Measurements from ENCODE around the gene SGMS1. TPM values are rescaled to one million over a fixed set of nuclear protein-coding genes. Genes with fewer than 3 reads are reported as not detected.

The SGMS1 gene
- total RNA-seq, 1 donor from 2014 or later = 50.8 TPM

- no peak for DNase-seq (ENCODE audit: low read depth in 2 of 2)
Measured at GRCh38 chr10:50402466-50402865, 221.3 kb downstream of the SGMS1 start.

- no peak for DNase-seq (ENCODE audit: low read depth in 2 of 2)
Measured at GRCh38 chr10:50400694-50401093, 223.1 kb downstream of the SGMS1 start.

GRCh38 chr10:50398823-50399222 lies 224.9 kb downstream of the SGMS1 start:
- DNase-seq (ENCODE audit: low read depth in 2 of 2) = no peak

- DNase-seq (ENCODE audit: low read depth in 2 of 2) = peak in 1 of 2 donors; percentile 61
Measured at GRCh38 chr10:50398381-50398780, 225.4 kb downstream of the SGMS1 start.

GRCh38 chr10:50397312-50398140 lies 226.2 kb downstream of the SGMS1 start:
- no peak for DNase-seq (ENCODE audit: low read depth in 2 of 2)

GRCh38 chr10:50396491-50397311 lies 227.1 kb downstream of the SGMS1 start:
- no peak for DNase-seq (ENCODE audit: low read depth in 2 of 2)

GRCh38 chr10:50395851-50396250 lies 227.9 kb downstream of the SGMS1 start:
- no peak for DNase-seq (ENCODE audit: low read depth in 2 of 2)

- peak in 1 of 2 donors; percentile 16 for DNase-seq (ENCODE audit: low read depth in 2 of 2)
Measured at GRCh38 chr10:50395271-50395670, 228.5 kb downstream of the SGMS1 start.

- DNase-seq (ENCODE audit: low read depth in 2 of 2) = peak in 1 of 2 donors; percentile 72
Measured at GRCh38 chr10:50394832-50395231, 228.9 kb downstream of the SGMS1 start.

GRCh38 chr10:50393784-50394467 lies 229.8 kb downstream of the SGMS1 start:
- DNase-seq (ENCODE audit: low read depth in 2 of 2) = peak in 1 of 2 donors; percentile 74

- peak in 1 of 2 donors; percentile 75 for DNase-seq (ENCODE audit: low read depth in 2 of 2)
Measured at GRCh38 chr10:50392966-50393718, 230.6 kb downstream of the SGMS1 start.

- no peak for DNase-seq (ENCODE audit: low read depth in 2 of 2)
Measured at GRCh38 chr10:50392426-50392825, 231.3 kb downstream of the SGMS1 start.

GRCh38 chr10:50390302-50390701 lies 233.5 kb downstream of the SGMS1 start:
- DNase-seq (ENCODE audit: low read depth in 2 of 2) = no peak

GRCh38 chr10:50388181-50388580 lies 235.6 kb downstream of the SGMS1 start:
- no peak for DNase-seq (ENCODE audit: low read depth in 2 of 2)

- no peak for DNase-seq (ENCODE audit: low read depth in 2 of 2)
Measured at GRCh38 chr10:50387732-50388073, 236.1 kb downstream of the SGMS1 start.

- no peak for DNase-seq (ENCODE audit: low read depth in 2 of 2)
Measured at GRCh38 chr10:50387007-50387731, 236.6 kb downstream of the SGMS1 start.

- no peak for DNase-seq (ENCODE audit: low read depth in 2 of 2)
Measured at GRCh38 chr10:50385624-50386023, 238.1 kb downstream of the SGMS1 start.

- DNase-seq (ENCODE audit: low read depth in 2 of 2) = no peak
Measured at GRCh38 chr10:50384898-50385297, 238.9 kb downstream of the SGMS1 start.

GRCh38 chr10:50384238-50384637 lies 239.5 kb downstream of the SGMS1 start:
- no peak for DNase-seq (ENCODE audit: low read depth in 2 of 2)

- no peak for DNase-seq (ENCODE audit: low read depth in 2 of 2)
Measured at GRCh38 chr10:50382576-50383023, 241.2 kb downstream of the SGMS1 start.

- no peak for DNase-seq (ENCODE audit: low read depth in 2 of 2)
Measured at GRCh38 chr10:50381642-50382041, 242.1 kb downstream of the SGMS1 start.
